HG03558 (cell line): ENCODE results near the gene TMEM52B.
"Not testable (repeated sequence)": the region's sequence is repeated elsewhere in the genome, so short reads cannot be mapped to it uniquely, and the experiment has no call there.

ENCODE experiments used
- ATAC-seq: cut with Tn5 transposase; IDR thresholded peaks from one replicate; pipeline ENCODE4 v1.9.1; 2021; ENCODE audit warnings: moderate number of reproducible peaks; ENCODE audit not compliant: unreplicated experiment; ENCODE audit errors: extremely low read depth

The TMEM52B gene

GRCh38 chr12:10211101-10211939 is 32.5 kb downstream of the TMEM52B start:
- no peak for ATAC-seq

GRCh38 chr12:10211940-10212738 is 33.3 kb downstream of the TMEM52B start:
- ATAC-seq = no peak

GRCh38 chr12:10212739-10213131 is 33.9 kb downstream of the TMEM52B start, which contains the start of gene GABARAPL1:
GABARAPL1 (plus strand) TSS chr12:10212877; CDS start chr12:10213130, 253 bp downstream.
- no peak for ATAC-seq

- no peak for ATAC-seq
Observed at GRCh38 chr12:10213168-10214135, 34.6 kb downstream of the TMEM52B start.

- no peak for ATAC-seq
Observed at GRCh38 chr12:10214136-10214894, 35.5 kb downstream of the TMEM52B start.

GRCh38 chr12:10214895-10215267 is 36.0 kb downstream of the TMEM52B start:
- ATAC-seq = no peak

- no peak for ATAC-seq
Observed at GRCh38 chr12:10215436-10215835, 36.6 kb downstream of the TMEM52B start.

GRCh38 chr12:10215946-10216345 is 37.1 kb downstream of the TMEM52B start:
- not testable (repeated sequence) for ATAC-seq

- ATAC-seq = no peak
Observed at GRCh38 chr12:10218021-10218420, 39.2 kb downstream of the TMEM52B start.

- no peak for ATAC-seq
Observed at GRCh38 chr12:10220398-10221077, 41.7 kb downstream of the TMEM52B start.

- ATAC-seq = no peak
Observed at GRCh38 chr12:10221846-10222245, 43.0 kb downstream of the TMEM52B start.

GRCh38 chr12:10223208-10223607 is 44.4 kb downstream of the TMEM52B start:
- no peak for ATAC-seq

GRCh38 chr12:10225426-10225825 is 46.6 kb downstream of the TMEM52B start:
- ATAC-seq = not testable (repeated sequence)

GRCh38 chr12:10226086-10226485 is 47.3 kb downstream of the TMEM52B start:
- no peak for ATAC-seq

- no peak for ATAC-seq
Observed at GRCh38 chr12:10226731-10227130, 47.9 kb downstream of the TMEM52B start.

- ATAC-seq = no peak
Observed at GRCh38 chr12:10227648-10228047, 48.8 kb downstream of the TMEM52B start.

- ATAC-seq = no peak
Observed at GRCh38 chr12:10234562-10234961, 55.7 kb downstream of the TMEM52B start.

- ATAC-seq = no peak
Observed at GRCh38 chr12:10235761-10236631, 57.2 kb downstream of the TMEM52B start.
